ENCODE data around the gene EXOSC1.
A peak's percentile ranks its signal among the peaks of the same experiment; 100 is the strongest.

Gene EXOSC1

GRCh38 chr10:97408496-97408992, 37.3 kb downstream of the EXOSC1 start:
- DNase-seq (ENCODE audit: low read depth), result peak; percentile 90
- no peak for TF ChIP-seq CTCF (IDR thresholded peaks at IDR 0.05; ENCODE audit: low read depth, low read length)
- no peak for TF ChIP-seq POLR2A (IDR thresholded peaks at IDR 0.05; ENCODE audit: extremely low read depth, insufficient read length)
- peak; percentile 79 for TF ChIP-seq MYC (IDR thresholded peaks at IDR 0.05; ENCODE audit: low read depth, low read length)
- TF ChIP-seq MAX (IDR thresholded peaks at IDR 0.05; ENCODE audit: low read depth, low read length), result peak; percentile 78
- no peak overlapping the region for H3K4me3 ChIP-seq (ENCODE audit: low read depth, low read length)

- H3K4me3 ChIP-seq (ENCODE audit: low read depth, low read length), result no peak overlapping the region
- TF ChIP-seq POLR2A (IDR thresholded peaks at IDR 0.05; ENCODE audit: extremely low read depth, insufficient read length) (no peak), MYC (IDR thresholded peaks at IDR 0.05; ENCODE audit: low read depth, low read length) (no peak), MAX (IDR thresholded peaks at IDR 0.05; ENCODE audit: low read depth, low read length) (no peak), CTCF (IDR thresholded peaks at IDR 0.05; ENCODE audit: low read depth, low read length) (no peak)
- no peak for DNase-seq (ENCODE audit: low read depth)
Measured at GRCh38 chr10:97407952-97408248, 37.9 kb downstream of the EXOSC1 start.

- peak; percentile 72; the same call in 1 of the 2 replicates for TF ChIP-seq MAX (IDR thresholded peaks at IDR 0.05; ENCODE audit: low read depth, low read length)
- TF ChIP-seq POLR2A (IDR thresholded peaks at IDR 0.05; ENCODE audit: extremely low read depth, insufficient read length), result no peak
- peak; percentile 84 for TF ChIP-seq CTCF (IDR thresholded peaks at IDR 0.05; ENCODE audit: low read depth, low read length)
- peak; percentile 77 for TF ChIP-seq MYC (IDR thresholded peaks at IDR 0.05; ENCODE audit: low read depth, low read length)
- H3K4me3 ChIP-seq (ENCODE audit: low read depth, low read length), result no peak overlapping the region
Measured at GRCh38 chr10:97407211-97407951, 38.4 kb downstream of the EXOSC1 start.

GRCh38 chr10:97406483-97406882, 39.3 kb downstream of the EXOSC1 start:
- DNase-seq (ENCODE audit: low read depth), result peak; percentile 32
- H3K4me3 ChIP-seq (ENCODE audit: low read depth, low read length), result peak overlapping the region; percentile 43

More at GRCh38 chr10:97407211-97407951, 38.4 kb downstream of the EXOSC1 start:
- peak; percentile 91 for DNase-seq (ENCODE audit: low read depth)

- peak overlapping the region; percentile 43 for H3K4me3 ChIP-seq (ENCODE audit: low read depth, low read length)
- peak; percentile 28 for TF ChIP-seq POLR2A (IDR thresholded peaks at IDR 0.05; ENCODE audit: extremely low read depth, insufficient read length)
- TF ChIP-seq MAX (IDR thresholded peaks at IDR 0.05; ENCODE audit: low read depth, low read length), result no peak; the same call in 1 of the 2 replicates
- peak; percentile 95 for DNase-seq (ENCODE audit: low read depth)
Measured at GRCh38 chr10:97406064-97406463, 39.7 kb downstream of the EXOSC1 start.

GRCh38 chr10:97404044-97404443, 41.8 kb downstream of the EXOSC1 start:
- no peak overlapping the region for H3K4me3 ChIP-seq (ENCODE audit: low read depth, low read length)
- TF ChIP-seq POLR2A (IDR thresholded peaks at IDR 0.05; ENCODE audit: extremely low read depth, insufficient read length), result no peak
- TF ChIP-seq CTCF (IDR thresholded peaks at IDR 0.05; ENCODE audit: low read depth, low read length), result no peak
- TF ChIP-seq MYC (IDR thresholded peaks at IDR 0.05; ENCODE audit: low read depth, low read length), result no peak
- no peak for TF ChIP-seq MAX (IDR thresholded peaks at IDR 0.05; ENCODE audit: low read depth, low read length)
- DNase-seq (ENCODE audit: low read depth), result no peak

All from NB4 (cell line).